Fibroblast of skin of right quadriceps (primary cell): ENCODE data around the gene RBPJ.
A peak's percentile ranks its signal among the peaks of the same experiment; 100 is the strongest.
"Not testable (repeated sequence)": the region's sequence is repeated elsewhere in the genome, so short reads cannot be mapped to it uniquely, and the experiment has no call there.

Experiments
- DNase-seq: peaks from one replicate; pipeline ENCODE4 v3.0.0-alpha.2; 2013

The RBPJ gene

GRCh38 chr4:26377328-26378311 is 56.8 kb downstream of the RBPJ start:
- DNase-seq: no peak

GRCh38 chr4:26379837-26380236 is 59.0 kb downstream of the RBPJ start:
- DNase-seq: no peak

- DNase-seq: no peak
Measured at GRCh38 chr4:26380740-26381139, 59.9 kb downstream of the RBPJ start.

- DNase-seq: no peak
Measured at GRCh38 chr4:26384380-26385057, 63.7 kb downstream of the RBPJ start.

- no peak for DNase-seq
Measured at GRCh38 chr4:26385690-26386089, 64.9 kb downstream of the RBPJ start.

- no peak for DNase-seq
Measured at GRCh38 chr4:26386386-26386785, 65.6 kb downstream of the RBPJ start.

GRCh38 chr4:26388671-26389070 is 67.9 kb downstream of the RBPJ start:
- peak; percentile 22 for DNase-seq

- DNase-seq: no peak
Measured at GRCh38 chr4:26397086-26397485, 76.3 kb downstream of the RBPJ start.

GRCh38 chr4:26400132-26400531 is 79.3 kb downstream of the RBPJ start:
- DNase-seq: no peak

- not testable (repeated sequence) for DNase-seq
Measured at GRCh38 chr4:26402017-26402416, 81.2 kb downstream of the RBPJ start.

GRCh38 chr4:26402458-26402857 is 81.6 kb downstream of the RBPJ start:
- DNase-seq: no peak

- DNase-seq: no peak
Measured at GRCh38 chr4:26404743-26405206, 84.0 kb downstream of the RBPJ start.

GRCh38 chr4:26406346-26406975 is 85.6 kb downstream of the RBPJ start:
- no peak for DNase-seq

- DNase-seq: peak; percentile 38
Measured at GRCh38 chr4:26407476-26407875, 86.7 kb downstream of the RBPJ start.

GRCh38 chr4:26410385-26411293 is 89.8 kb downstream of the RBPJ start:
- peak; percentile 64 for DNase-seq

GRCh38 chr4:26412381-26413372 is 91.9 kb downstream of the RBPJ start:
- DNase-seq: no peak

GRCh38 chr4:26413582-26413981 is 92.8 kb downstream of the RBPJ start:
- DNase-seq: no peak

GRCh38 chr4:26418107-26418506 is 97.3 kb downstream of the RBPJ start:
- no peak for DNase-seq

GRCh38 chr4:26418850-26419249 is 98.0 kb downstream of the RBPJ start:
- DNase-seq: no peak

GRCh38 chr4:26420438-26420837 is 99.6 kb downstream of the RBPJ start:
- DNase-seq: peak; percentile 44

GRCh38 chr4:26420913-26421312 is 100.1 kb downstream of the RBPJ start:
- DNase-seq: no peak
